ENCODE results near the gene VPS72.

Gene VPS72

DNA sequence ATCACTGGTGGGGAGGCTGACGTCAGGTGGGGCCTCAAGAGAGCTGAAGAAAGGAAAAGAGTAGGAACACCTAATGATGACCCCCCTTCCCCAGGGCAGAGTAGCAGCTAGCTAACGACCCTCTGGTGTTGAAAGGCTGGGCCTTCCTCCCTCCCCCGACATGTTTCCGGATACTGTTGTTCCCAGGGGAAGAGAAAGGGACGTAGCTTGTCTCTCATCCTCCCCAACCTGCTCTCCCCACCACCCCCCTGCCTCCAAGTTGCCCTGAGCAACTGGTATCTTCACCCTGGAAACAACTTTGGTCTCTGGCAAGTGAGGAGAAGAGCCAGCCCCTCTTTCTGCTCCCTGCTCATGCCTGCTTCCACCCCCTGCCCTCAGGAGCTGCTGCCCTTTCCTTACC lies 46.0 kb downstream of the VPS72 start (continued):
- TF ChIP-seq ZC3H10 (CRISPR knock-in tag; IDR thresholded peaks at IDR 0.05) = no peak
- TF ChIP-seq, protein P1, sequence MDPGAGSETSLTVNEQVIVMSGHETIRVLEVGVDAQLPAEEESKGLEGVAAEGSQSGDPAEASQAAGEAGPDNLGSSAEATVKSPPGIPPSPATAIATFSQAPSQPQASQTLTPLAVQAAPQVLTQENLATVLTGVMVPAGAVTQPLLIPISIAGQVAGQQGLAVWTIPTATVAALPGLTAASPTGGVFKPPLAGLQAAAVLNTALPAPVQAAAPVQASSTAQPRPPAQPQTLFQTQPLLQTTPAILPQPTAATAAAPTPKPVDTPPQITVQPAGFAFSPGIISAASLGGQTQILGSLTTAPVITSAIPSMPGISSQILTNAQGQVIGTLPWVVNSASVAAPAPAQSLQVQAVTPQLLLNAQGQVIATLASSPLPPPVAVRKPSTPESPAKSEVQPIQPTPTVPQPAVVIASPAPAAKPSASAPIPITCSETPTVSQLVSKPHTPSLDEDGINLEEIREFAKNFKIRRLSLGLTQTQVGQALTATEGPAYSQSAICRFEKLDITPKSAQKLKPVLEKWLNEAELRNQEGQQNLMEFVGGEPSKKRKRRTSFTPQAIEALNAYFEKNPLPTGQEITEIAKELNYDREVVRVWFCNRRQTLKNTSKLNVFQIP (CRISPR knock-in tag; IDR thresholded peaks at IDR 0.05; ENCODE audit: borderline replicate concordance, low read depth) = no peak

DNA sequence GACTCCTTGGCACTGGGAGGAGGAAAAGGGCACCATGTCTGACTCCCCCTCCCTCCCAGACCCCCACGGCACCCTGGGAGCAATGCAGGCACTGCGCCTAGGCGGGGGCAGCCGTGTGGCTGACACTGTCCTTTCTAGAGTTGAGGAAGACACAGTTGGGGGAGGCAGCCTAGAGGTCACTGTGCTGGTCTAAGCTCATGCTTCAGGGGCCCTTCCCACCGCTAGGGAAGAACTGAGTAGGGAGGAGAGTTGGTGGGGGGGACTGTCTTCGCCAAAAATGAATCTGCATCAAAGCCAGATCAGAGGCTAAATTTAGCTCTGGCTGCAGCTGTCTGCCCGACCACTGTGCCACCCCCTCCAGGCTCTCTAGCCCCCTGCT lies 47.0 kb downstream of the VPS72 start:
- TF ChIP-seq CREB5 (CRISPR knock-in tag; IDR thresholded peaks at IDR 0.05; ENCODE audit: low read depth) (no peak), ZNF70 (CRISPR knock-in tag; IDR thresholded peaks at IDR 0.05) (no peak), ARNTL (CRISPR knock-in tag; IDR thresholded peaks at IDR 0.05; ENCODE audit: borderline replicate concordance, low read depth) (no peak), TCF4 (CRISPR knock-in tag; IDR thresholded peaks at IDR 0.05; ENCODE audit: borderline replicate concordance) (no peak), OSR1 (CRISPR knock-in tag; IDR thresholded peaks at IDR 0.05) (no peak), PATZ1 (CRISPR knock-in tag; IDR thresholded peaks at IDR 0.05; ENCODE audit: borderline replicate concordance) (no peak), GLIS3 (CRISPR knock-in tag; IDR thresholded peaks at IDR 0.05) (no peak), TOX (CRISPR knock-in tag; IDR thresholded peaks at IDR 0.05; ENCODE audit: borderline replicate concordance) (no peak), CSDC2 (CRISPR knock-in tag; IDR thresholded peaks at IDR 0.05) (no peak), PPARA (CRISPR knock-in tag; IDR thresholded peaks at IDR 0.05; ENCODE audit: borderline replicate concordance) (no peak), ZNF8 (CRISPR knock-in tag; IDR thresholded peaks at IDR 0.05) (no peak), BACH2 (CRISPR knock-in tag; IDR thresholded peaks at IDR 0.05; ENCODE audit: borderline replicate concordance) (no peak), ZFP3 (CRISPR knock-in tag; IDR thresholded peaks at IDR 0.05) (no peak), ZNF565 (CRISPR knock-in tag; conservative IDR thresholded peaks at IDR 0.05; ENCODE audit: low read depth) (no peak), ZC3H10 (CRISPR knock-in tag; IDR thresholded peaks at IDR 0.05) (no peak), SNAI2 (CRISPR knock-in tag; IDR thresholded peaks at IDR 0.05) (no peak), ESRRG (CRISPR knock-in tag; IDR thresholded peaks at IDR 0.05) (no peak), CSRNP3 (CRISPR knock-in tag; IDR thresholded peaks at IDR 0.05) (no peak)
- TF ChIP-seq, protein P2, sequence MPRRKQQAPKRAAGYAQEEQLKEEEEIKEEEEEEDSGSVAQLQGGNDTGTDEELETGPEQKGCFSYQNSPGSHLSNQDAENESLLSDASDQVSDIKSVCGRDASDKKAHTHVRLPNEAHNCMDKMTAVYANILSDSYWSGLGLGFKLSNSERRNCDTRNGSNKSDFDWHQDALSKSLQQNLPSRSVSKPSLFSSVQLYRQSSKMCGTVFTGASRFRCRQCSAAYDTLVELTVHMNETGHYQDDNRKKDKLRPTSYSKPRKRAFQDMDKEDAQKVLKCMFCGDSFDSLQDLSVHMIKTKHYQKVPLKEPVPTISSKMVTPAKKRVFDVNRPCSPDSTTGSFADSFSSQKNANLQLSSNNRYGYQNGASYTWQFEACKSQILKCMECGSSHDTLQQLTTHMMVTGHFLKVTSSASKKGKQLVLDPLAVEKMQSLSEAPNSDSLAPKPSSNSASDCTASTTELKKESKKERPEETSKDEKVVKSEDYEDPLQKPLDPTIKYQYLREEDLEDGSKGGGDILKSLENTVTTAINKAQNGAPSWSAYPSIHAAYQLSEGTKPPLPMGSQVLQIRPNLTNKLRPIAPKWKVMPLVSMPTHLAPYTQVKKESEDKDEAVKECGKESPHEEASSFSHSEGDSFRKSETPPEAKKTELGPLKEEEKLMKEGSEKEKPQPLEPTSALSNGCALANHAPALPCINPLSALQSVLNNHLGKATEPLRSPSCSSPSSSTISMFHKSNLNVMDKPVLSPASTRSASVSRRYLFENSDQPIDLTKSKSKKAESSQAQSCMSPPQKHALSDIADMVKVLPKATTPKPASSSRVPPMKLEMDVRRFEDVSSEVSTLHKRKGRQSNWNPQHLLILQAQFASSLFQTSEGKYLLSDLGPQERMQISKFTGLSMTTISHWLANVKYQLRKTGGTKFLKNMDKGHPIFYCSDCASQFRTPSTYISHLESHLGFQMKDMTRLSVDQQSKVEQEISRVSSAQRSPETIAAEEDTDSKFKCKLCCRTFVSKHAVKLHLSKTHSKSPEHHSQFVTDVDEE (CRISPR knock-in tag; IDR thresholded peaks at IDR 0.05) = no peak
- TF ChIP-seq, protein P1 (CRISPR knock-in tag; IDR thresholded peaks at IDR 0.05; ENCODE audit: borderline replicate concordance, low read depth) = no peak
- ATAC-seq = no peak
